DMS114 treated with DMSO at 0.1 percent for 48 hours (cell line): ENCODE data around the gene PAQR8.

Experiments
- DNase-seq: peaks from one replicate; lab custom pipeline; 2025; ENCODE audit not compliant: unreplicated experiment; lab: John Stamatoyannopoulos, UW

The PAQR8 gene, protein sequence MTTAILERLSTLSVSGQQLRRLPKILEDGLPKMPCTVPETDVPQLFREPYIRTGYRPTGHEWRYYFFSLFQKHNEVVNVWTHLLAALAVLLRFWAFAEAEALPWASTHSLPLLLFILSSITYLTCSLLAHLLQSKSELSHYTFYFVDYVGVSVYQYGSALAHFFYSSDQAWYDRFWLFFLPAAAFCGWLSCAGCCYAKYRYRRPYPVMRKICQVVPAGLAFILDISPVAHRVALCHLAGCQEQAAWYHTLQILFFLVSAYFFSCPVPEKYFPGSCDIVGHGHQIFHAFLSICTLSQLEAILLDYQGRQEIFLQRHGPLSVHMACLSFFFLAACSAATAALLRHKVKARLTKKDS

DNA sequence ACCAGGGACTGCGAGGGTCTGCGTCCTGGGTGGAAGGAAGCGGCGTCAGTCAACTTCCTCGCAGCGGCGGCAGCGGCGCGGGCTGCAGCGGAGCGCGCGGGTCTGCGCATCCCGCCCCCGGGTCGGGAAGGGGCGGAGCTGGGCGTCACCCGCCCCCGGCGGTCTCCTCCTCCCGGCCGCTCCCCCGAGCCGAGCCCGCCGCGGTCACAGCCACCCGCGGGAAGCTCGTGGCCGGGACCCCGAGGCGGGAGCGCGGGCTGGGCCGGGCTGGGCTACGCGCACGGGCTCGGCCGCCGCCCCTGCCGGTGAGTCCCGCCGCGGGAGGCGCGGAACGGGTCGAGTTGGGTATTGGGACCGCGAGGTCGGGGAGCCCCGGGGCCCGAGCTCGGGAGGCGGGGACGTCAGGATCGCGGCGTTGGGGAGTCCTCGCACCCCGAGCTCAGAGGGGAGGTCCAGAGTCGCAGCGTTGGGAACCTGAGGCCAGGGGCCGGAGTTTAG is at the start of gene PAQR8:
Gene PAQR8 (plus strand): TSS at position 207 of the 498 bp plus-strand sequence. CDS start 41,063 bp downstream, outside the sequence.
- DNase-seq, result peak; percentile 39

DNA sequence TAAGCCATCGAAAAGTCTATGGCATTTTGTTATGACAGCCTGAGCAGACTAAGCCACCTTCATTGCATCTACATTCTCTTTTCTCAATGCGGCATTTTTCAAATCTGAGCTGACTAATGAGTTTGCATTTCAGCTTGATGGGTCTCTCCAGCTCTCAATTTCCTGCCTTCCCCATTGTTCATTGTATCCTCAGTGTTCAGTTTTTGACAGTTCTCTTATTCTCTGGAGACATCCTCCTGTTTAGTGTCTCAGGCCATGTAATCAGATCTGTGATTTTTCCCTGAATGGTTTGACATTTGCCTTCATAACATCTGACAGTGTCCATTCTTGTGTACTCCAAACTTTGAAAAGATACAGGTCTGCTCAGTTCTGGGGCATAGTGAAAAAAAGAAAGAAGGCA is 49.5 kb upstream of the PAQR8 start:
- no peak for DNase-seq

DNA sequence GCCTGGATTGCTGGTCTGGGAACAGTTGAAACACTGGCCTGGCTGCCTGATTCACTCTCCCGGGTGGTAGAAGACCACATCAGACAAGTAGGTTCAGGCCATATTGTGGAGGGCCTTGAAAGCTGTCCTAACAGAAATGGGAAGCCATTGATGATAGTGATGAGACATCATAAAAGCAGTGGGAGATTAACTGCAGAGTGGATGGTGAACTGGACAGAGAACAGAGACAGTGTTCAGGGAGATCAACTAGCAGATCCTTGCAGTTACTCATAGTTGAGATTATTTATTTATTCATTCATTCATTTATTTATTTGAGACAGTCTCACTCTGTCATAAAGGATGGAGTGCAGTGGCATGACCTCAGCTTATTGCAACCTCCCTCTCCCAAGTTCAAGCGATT is 47.2 kb upstream of the PAQR8 start:
- DNase-seq, result no peak

DNA sequence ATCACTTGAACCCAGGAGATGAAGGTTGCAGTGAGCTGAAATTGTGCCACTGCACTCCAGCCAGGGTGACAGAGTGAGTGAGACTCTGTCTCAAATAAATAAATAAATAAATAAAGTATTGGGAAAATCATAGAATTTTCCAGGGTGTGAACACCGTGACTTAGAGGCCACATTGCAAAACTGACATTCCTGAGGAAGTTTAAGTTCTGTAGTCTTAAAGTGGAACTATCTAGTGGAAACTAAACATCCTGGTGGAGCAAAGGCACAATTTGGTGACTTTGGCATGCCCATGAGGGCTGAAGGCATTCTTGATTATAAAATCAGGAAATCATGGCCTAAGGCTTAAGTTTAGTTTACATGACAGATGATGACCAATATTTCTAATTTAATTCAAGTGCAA is 44.7 kb upstream of the PAQR8 start:
- DNase-seq, result no peak

DNA sequence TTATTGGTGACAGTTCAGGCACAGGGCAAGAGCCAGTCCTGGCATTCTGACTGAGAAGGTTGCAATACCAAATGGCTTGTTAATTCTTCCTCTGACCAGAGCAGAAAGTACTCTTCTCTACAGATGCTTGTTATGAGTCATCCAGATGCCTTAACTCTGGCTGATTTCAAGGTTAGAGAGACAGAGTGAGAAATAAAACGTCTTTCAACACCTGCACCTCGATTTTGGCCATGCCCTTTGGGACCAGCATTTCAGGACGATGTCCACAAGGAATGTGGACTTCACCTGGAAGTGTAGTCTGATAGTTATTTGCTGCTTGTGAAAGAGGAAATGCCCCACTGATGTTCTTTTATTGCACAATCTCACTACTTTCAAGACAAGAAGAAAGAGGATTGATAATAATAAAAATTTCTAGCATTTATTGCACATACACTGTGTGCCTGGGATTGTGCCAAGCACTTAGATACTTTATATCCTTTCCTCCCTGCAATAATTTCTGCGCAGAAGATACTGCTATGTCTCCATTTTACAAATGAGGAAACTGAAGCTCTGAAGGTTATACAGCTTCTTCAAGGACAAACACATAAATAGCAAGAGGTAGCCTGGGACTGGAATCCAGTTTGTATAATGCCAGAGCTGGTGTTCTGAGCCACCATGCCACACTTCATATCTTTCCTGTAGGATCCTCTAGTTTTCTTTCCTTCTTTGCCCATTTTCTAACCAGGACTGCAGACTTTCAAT is 43.9 kb upstream of the PAQR8 start:
- no peak for DNase-seq

DNA sequence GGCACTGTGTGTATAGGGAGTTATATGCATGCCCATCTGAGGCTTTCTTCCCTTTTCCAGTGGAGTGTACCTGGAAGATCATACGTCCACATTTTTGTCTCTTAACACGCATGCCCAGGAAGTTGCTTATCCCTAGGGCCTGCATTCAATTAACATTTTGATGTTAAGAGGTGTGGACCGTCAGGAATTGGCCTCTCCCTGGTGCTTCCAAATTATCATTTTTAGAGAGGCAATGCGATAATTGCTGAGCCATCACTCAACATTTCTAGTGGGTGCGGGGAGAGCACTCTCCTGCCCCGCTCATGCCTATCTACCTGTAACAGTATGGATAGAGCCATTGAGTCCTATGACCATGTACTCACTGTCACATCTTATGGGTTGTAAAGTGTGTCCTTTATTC is 37.8 kb upstream of the PAQR8 start:
- DNase-seq, result no peak

DNA sequence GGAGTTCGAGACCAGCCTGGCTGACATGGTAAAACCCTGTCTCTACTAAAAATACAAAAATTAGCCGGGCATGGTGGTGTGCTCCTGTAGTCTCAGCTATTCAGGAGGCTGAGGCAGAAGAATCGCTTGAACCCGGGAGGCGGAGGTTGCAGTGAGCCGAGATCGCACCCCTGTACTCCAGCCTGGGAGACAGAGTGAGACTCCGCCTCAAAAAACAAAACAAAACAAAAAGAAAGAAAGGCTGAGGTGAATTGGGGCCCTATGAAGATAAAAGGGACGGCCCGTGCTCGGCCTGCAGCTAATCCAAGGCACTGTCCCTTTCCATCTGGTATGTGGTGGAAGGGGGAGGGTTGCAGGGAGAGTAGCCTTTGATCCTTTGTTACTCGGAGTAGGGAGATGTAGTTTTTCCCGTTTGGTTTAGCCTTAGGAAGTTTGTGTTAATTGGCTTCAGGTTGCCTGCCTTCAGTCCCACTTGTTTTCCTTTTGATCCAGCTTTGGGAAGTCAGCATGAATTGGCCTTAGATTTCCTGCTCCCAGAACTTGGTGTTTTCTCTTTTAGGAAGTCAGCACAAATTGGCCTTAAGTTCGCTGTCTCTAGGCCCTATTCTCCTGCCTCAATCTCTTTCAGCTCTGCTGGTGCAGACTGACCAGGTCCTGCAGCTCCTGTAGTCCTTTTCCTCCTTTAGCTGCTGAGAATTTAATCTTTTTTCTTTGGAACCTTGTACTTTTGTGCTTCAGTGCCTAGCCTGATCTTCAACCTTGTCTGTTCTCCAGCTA is 36.1 kb upstream of the PAQR8 start:
- DNase-seq, result no peak

DNA sequence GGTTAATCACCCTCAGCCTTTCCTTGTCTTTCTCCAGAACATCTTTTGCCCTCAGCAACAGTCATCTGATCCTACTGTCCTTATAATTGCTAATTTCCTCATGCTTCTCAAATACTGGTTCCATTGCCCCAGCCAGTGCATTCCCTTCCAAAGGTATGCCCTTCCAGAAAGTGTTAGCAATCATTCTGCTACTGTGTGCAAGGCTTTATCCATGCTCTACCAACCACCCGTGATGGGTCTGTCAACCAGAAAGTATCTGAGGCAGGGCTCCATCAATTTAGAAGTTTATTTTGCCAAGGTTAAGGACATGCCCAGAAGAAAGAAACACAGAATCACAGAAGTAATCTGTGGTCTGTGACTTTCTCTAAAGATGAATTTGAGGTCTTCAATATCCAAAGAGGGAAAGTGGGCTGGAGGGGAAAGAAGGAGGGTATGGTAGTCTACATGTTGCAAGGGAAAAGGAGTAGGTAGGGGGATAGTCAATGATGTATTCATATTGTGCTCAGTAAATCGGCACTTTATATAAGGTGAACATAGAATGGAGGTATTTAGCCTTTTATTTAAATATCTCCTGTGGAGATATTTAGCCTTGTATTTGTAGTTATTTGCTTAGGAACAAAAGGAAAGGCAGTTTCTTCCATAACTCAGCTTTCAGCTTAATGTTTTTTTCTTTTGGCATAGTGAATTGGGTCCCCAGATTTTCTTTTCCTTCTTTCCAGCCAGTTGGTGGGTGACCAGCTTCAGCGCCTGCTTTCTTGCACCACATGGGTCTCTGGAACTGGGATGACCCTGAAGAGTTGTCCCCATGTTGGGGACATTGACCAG is 35.2 kb upstream of the PAQR8 start:
- DNase-seq, result no peak

DNA sequence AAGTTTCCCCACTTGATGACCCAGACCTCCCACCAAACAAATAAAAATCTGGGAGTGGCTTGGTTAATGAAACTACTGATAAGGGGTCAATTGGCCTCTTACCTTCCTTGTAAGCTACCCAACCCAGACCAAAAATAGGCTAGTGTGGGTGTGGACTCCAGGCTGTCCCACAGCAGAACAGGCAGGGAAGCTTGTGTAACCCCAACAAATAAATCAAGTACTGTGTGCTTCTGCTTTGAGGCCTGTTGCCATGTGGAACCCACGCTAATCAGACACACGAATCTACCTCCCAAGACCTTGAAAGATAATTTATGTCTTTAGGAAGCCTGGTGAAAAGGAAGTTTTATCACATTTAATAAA is 33.7 kb upstream of the PAQR8 start:
- DNase-seq, result no peak

DNA sequence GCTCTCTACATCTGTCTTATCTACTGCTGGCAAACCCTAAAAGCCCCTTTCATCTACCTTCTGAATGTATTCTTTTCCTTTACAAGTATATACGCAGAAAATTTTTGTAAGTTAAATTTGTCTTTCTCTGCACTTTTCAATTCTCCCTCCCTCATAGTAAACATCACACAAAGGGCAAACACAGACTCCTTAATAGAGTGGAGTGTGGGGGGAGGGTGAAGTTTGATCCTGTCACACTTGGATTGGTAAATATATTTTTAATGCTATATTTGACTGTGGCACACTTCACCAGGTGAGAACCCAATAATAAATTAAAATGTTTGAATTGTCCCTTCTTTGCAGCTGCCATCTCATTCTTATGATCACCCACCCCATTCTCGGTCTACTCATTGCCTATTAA is 33.2 kb upstream of the PAQR8 start:
- no peak for DNase-seq

DNA sequence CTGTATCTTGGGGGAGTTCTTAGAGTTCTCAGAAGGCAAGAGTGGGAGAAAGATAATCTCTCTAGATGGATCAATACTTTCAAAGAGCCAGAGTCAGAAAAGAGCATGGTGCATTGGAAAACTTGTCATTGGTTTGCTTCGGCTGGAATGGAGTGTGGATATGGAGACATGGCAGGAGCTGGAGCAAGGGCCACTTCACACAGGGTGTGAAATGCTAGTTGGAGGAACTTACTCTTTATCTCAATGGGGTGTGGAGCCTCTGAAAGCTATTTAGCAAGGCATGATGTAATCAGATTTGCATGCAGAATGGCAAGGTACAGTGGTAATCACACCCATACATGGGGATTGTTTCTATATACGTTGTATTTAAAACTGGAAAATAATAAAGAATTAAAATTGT is 31.5 kb upstream of the PAQR8 start:
- DNase-seq, result no peak

DNA sequence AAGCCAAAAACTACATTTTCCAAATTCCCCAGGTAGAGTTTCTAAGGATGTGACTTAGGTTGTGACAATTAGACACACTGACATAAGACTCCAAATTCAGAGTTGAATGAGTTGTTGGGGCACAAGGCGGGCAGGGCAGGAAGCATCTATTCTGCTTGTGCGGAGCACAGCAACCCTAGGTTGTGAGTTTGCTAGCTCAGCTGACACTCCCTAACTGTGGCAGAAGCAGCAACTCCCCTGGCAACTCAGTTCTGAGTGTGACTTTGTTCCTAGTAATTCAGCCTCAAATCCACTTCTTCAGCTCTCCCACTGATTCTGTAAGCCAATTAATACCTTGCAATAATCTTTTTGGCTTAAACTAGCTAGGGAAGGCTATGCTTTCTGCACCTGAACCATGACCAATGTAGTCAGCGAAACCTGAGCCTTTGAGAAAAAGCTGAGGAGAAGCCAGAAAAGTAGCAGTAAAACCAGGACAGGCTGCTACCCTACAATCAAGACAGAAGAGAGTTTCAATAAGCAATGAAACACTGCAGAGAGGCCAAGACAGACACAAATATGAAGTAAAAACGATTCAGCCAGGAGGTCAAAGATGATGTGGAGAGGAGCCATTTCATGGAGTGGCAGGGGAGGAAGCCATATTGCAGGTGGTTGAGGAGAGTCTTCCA is 30.0 kb upstream of the PAQR8 start:
- no peak for DNase-seq

DNA sequence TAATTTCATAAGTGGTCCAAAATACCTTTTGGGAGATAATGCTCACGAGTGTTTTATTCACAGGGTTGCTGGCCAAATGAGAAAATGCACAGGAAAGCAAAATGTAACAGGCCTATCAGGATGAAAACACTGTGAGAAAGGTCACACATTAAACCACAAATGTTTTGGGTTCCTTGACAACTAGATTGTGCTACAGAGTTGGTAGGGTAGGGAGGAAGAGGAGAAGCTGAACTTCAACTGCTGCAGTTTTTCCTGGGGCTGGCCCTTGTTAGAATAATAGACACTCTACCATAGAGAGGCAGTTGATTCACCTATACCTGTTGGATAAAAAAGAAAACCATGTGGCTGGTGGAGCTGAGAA is 28.1 kb upstream of the PAQR8 start:
- no peak for DNase-seq

DNA sequence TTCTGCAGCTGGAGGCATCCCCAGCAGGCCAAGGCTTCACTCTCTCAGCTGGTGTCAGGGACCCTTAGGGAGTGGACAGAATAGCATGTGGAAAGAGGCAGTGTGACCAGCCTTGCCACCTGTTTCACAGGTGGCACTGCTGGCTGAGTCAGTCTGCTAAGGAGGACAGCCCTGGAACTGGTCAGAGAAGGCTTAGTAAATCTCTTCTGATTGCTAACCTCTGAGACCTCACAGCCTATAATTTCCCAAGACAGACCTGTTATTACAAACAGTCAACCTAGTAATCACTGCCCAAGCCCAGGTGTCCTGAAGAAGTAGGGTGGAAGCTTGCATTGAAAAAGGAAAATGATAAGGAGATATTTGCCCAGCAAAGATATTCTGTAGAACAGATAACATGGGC is 26.4 kb upstream of the PAQR8 start:
- no peak for DNase-seq

DNA sequence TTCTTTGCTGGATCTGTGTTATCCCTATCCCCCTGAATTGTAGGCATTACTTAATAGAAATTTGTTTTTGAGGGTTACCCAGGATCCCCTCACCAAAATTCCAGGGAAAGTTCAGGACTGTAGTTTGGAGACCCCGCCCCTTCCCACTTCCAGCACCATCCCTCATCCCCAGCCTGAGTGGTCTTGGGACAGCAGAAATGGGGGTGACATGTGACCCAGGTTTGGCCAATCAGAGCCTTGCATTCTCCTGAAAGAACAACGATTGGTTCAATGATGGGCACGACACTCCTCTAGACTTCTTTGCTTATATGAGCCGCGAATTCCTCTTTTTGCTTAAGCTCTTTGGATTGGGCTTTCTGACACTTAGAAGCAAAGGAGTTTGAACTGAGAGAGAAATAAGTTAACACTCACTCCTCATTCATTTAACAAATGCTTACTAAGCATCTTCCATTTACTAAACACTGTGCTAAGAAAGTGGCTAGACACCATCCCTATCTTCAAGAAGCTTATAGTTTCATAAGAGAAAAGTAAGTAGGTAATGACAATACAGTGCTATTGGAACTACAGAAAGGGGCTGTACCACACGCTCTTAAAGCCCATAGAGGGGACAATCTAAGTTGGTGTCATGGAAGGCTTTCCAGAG is 24.9 kb upstream of the PAQR8 start:
- DNase-seq, result no peak

DNA sequence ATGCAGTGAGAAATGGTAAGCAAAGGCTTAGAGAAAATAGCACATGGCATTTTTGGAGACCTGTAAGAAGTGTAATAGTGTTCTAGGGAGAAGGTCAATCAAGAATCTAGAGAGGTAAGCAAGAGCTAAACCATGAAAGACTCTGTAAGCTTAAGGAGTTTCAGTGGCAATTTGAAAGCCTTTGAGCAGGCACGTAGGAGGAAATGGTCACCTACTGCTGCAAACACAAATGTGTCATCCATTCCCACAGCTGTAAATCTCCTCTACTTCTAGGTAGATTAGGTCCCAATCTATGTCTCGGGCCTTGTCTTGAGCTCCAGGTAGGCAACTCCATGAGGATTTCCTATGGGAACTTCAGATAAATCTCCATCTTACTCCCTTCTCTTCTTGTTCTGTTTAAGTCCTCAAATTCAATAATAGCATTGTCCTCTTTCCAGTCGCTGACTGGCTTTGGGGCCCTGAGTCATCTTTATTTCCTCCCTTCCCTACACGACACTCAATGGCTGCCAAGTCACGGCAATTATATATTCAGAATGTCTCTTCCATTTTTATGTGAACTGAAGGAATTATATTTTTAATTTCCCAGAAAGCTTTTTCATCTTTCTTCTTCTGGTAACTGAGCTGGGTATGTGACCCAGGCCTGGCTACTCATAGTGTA is 24.2 kb upstream of the PAQR8 start:
- DNase-seq, result no peak

DNA sequence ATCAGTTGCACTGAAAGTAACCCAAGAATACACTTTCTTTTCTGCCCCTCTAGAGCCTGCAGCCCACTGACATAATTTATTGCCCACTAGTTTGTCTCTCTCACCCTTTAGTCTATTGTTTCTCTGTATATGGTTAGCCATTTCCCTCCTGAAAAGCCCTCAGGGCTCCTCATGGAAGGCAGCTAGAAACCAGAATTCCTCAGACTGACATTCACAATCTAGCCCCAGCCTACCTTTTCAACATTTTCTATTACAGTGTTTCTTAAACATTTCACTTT is 21.4 kb upstream of the PAQR8 start:
- no peak for DNase-seq

DNA sequence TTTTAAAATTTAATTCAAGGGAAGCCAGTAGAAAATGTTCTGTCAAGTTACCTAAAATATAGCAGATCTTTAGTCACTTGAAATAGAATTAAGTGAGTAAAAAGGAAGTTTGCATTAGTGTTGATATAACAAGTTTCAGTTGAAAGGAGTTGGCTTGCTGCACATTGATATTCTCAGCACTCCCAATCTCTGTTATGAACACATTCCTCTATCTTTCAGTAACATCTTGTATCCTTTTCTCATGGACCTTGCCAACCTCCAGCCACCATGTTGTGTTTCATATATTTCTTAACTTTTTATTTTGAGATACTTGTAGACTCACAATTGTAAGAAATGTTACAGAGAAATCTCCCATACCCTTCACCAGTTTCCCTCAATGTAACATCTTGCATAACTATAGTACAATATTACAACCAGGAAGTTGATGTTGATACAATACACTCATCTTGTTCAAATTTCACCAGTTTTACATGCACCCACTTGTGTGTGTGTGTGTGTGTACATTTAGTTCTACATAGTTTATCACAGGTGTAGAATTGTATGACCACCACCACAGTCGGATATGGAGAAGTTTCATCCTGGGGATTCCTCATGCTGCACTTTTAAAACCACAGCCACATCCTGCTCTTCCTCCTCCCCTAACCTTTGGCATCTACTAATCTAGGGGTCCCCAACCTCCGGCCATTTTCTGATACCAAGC is 20.2 kb upstream of the PAQR8 start:
- no peak for DNase-seq

DNA sequence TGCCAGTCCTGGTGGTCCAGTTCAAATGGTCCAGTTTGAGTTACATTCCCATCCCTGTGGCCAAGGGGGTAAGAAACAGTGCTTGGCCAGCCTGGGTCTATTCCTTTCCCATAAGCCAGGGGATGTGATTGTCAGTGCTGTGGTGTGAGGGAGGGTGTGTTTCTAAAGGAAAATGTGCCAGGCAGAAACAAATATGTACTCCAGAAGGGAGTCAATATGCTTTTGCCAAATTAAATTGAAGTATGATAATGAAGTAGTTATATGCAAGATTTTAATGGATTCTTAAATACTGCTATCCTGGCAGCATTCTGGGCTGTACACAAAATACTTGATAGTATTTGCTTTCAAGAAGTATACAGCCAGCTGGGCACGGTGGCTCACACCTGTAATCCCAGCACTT is 16.6 kb upstream of the PAQR8 start:
- no peak for DNase-seq
